Activated CD4-positive, alpha-beta T cell treated with anti-CD3 and anti-CD28 coated beads for 36 hours (primary cell): ENCODE results near the gene PNPO. TPM values are rescaled to one million over a fixed set of nuclear protein-coding genes. Genes with fewer than 3 reads are reported as not detected.

Experiments
- ATAC-seq: fragments of 200-7000 bp; cut with Tn5 transposase; one replicate; pipeline ENCODE4 v1.10.0; 2021; ENCODE audit warnings: mild to moderate bottlenecking, moderate library complexity
- CTCF ChIA-PET: fragments of 350-600 bp; sonication (Branson Sonifier 250); formaldehyde crosslinking; loops from one replicate; lab custom pipeline; 2021; ENCODE audit warnings: antibody characterized with exemption; lab: Charles Lee
- POLR2A ChIA-PET: fragments of 350-600 bp; sonication (Branson Sonifier 250); formaldehyde crosslinking; loops from one replicate; lab custom pipeline; 2021; ENCODE audit warnings: antibody characterized with exemption, inconsistent platforms; lab: Charles Lee
- DNase-seq: peaks from one replicate; pipeline ENCODE4 v3.0.0-alpha.2; 2020
- H3K27ac Mint-ChIP-seq: one replicate; pipeline ENCODE4 v1.8.0; 2021; ENCODE audit warnings: mixed read lengths
- H3K27me3 Mint-ChIP-seq: one replicate; pipeline ENCODE4 v1.8.0; 2021; ENCODE audit warnings: mixed read lengths
- H3K36me3 Mint-ChIP-seq: one replicate; pipeline ENCODE4 v1.8.0; 2021; ENCODE audit warnings: low read depth, mixed read lengths
- H3K4me1 Mint-ChIP-seq: one replicate; pipeline ENCODE4 v1.8.0; 2021; ENCODE audit warnings: mixed read lengths
- H3K4me3 Mint-ChIP-seq: one replicate; pipeline ENCODE4 v1.8.0; 2021; ENCODE audit warnings: mild to moderate bottlenecking, moderate library complexity, mixed read lengths
- H3K9me3 Mint-ChIP-seq: one replicate; pipeline ENCODE4 v1.8.0; 2021; ENCODE audit warnings: low read depth, mixed read lengths
- intact Hi-C, 2 experiments: fragments of 100-400 bp; cut with DNase I in 1 of 2; cut with micrococcal nuclease in 1 of 2; formaldehyde crosslinking; loops; one replicate each; pipeline versions ENCODE4 v1.14.2 to v1.15.1; 2022 to 2024; cut with DNase I, micrococcal nuclease
- total RNA-seq, 2 experiments: library from RNA; stranded (reverse); gene quantifications; one replicate each; pipeline ENCODE4 v1.2.3, GENCODE V29; 2021

PNPO gene
- total RNA-seq, 2 experiments from 2014 or later, result 29.7 to 41.0 TPM

DNA sequence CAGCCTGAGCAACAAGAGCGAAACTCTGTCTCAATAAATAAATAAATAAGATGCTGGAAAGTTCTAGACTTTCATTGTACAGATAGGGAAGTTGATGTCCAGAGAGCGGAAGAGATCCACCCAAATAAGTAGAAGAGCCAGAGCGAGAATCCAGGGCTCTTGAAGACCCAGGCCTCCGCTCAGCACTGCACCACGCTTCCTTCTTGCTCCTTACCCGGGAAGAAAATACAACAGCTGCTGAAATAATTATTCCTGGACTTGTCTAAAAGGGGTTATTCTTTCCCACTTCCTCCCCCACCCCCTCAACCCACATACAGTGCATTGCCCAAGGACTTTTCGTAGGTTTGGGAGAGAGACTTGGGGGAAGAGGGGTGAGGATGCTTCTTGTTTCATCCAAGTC, 56.2 kb downstream of the PNPO start:
- no peak overlapping the region for H3K27ac Mint-ChIP-seq
- ATAC-seq, result no peak
- H3K36me3 Mint-ChIP-seq, result no peaks in the 10 kb centered on the region
- peaks cover 4% of the 10 kb centered on the region for H3K27me3 Mint-ChIP-seq
- H3K9me3 Mint-ChIP-seq, result no peaks in the 10 kb centered on the region
- CTCF ChIA-PET, result no interaction called here
- POLR2A ChIA-PET, result no interaction called here
- peaks cover 3% of the 10 kb centered on the region for H3K4me1 Mint-ChIP-seq
- no peak for DNase-seq
- intact Hi-C loops, result no loop called here
- no peak overlapping the region for H3K4me3 Mint-ChIP-seq

DNA sequence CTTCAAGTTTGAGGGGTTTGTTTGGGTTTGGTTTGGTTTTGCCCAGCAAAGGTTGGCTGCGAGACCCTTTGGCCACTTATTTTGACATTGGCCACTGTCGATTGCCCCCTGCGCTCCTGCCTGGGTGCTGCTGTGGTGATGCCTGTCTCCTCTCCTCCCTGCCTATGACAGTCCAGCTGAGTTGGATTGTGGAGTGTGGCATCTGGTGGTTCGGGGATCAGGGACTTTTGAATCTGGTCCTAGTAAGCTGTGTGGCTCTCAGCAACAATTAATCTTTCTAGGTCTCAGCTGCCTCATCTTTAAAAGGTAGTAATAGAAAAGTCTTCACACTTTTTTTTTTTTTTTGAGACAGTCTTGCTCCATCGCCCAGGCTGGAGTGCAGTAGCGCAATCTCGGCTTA, 56.7 kb downstream of the PNPO start:
- POLR2A ChIA-PET, result no interaction called here
- CTCF ChIA-PET, result interaction anchor here (0.7 to 1.6 kb wide), 2 partner anchors 70 to 292 kb away, joined by 3 read pairs; no protein-coding TSS in a partner anchor
- Mint-ChIP-seq H3K4me3 (no peak overlapping the region), H3K4me1 (peaks cover 3% of the 10 kb centered on the region), H3K27me3 (peaks cover 6% of the 10 kb centered on the region), H3K9me3 (no peaks in the 10 kb centered on the region), H3K27ac (no peak overlapping the region), H3K36me3 (no peaks in the 10 kb centered on the region)
- DNase-seq (no peak), ATAC-seq (no peak)
- intact Hi-C loops, result no loop called here

Other genes with a start within 250 kb of the PNPO start
- 10 to 100 TPM; 21.8 to 23.1 TPM for gene TBKBP1, start 247.4 kb upstream of the PNPO start, total RNA-seq
- gene TBX21, start 208.3 kb upstream of the PNPO start, total RNA-seq, result 10 to 100 TPM; 73.4 to 76.8 TPM
- gene OSBPL7, start 119.8 kb upstream of the PNPO start, total RNA-seq, result 10 to 100 TPM; 12.8 to 12.9 TPM
- 10 to 100 TPM; 66.9 to 70.9 TPM for gene MRPL10, start 110.0 kb upstream of the PNPO start, total RNA-seq
- under 1 TPM; 0.46 to 0.82 TPM for gene LRRC46, start 109.9 kb upstream of the PNPO start, total RNA-seq
- gene SCRN2, start 100.3 kb upstream of the PNPO start, total RNA-seq, result 10 to 100 TPM; 21.5 to 25.2 TPM
- gene SP6, start 90.4 kb upstream of the PNPO start, total RNA-seq, result under 1 TPM; 0.07 to 0.14 TPM
- 10 to 100 TPM; 15.7 to 19.8 TPM for gene SP2, start 45.3 kb upstream of the PNPO start, total RNA-seq
- not detected for gene PRR15L, start 16.3 kb downstream of the PNPO start, total RNA-seq
- 100 to 1,000 TPM; 147 to 156 TPM for gene CDK5RAP3, start 29.5 kb downstream of the PNPO start, total RNA-seq
- gene COPZ2, start 96.2 kb downstream of the PNPO start, total RNA-seq, result 1 to 10 TPM; 3.6 to 4.1 TPM
- gene NFE2L1, start 106.8 kb downstream of the PNPO start, total RNA-seq, result 100 to 1,000 TPM; 100 to 127 TPM
- 10 to 100 TPM; 58.6 to 66.0 TPM for gene CBX1, start 159.9 kb downstream of the PNPO start, total RNA-seq
- 10 to 100 TPM; 18.0 to 21.4 TPM for gene SNX11, start 166.2 kb downstream of the PNPO start, total RNA-seq